Adrenal gland (tissue), 12 donors: ENCODE measurements around the gene SLC25A43. TPM values are rescaled to one million over a fixed set of nuclear protein-coding genes. Genes with fewer than 3 reads are reported as not detected.

ENCODE experiments used
- DNase-seq, 7 donors: peaks; one replicate each; pipeline ENCODE4 v3.0.0-alpha.2; 2019 to 2020
- H3K27ac ChIP-seq, 5 donors: fragments of 200-600 bp; sonication (generic) in 4 of 5; 1 replicate in 3 of 5; 2 replicates in 2 of 5; pipeline versions ENCODE4 v1.5.1 to v1.8.0; 2016 to 2020; ENCODE audit warnings: mild to moderate bottlenecking in 1 of 5
- H3K27me3 ChIP-seq: fragments of 200-600 bp; 2 replicates; pipeline ENCODE4 v1.8.0; 2021
- H3K36me3 ChIP-seq, 2 donors: fragments of 200-600 bp; replicated peaks in 1 of 2; 1 replicate in 1 of 2; 2 replicates in 1 of 2; pipeline versions ENCODE4 v1.5.1 to v1.8.0; 2018 to 2022
- H3K4me1 ChIP-seq, 2 donors: fragments of 200-600 bp; replicated peaks in 1 of 2; 1 replicate in 1 of 2; 2 replicates in 1 of 2; pipeline versions ENCODE4 v1.5.1 to v1.8.0; 2018 to 2021
- H3K4me3 ChIP-seq, 4 donors: fragments of 200-600 bp; sonication (generic) in 3 of 4; one replicate each; pipeline ENCODE4 v1.5.1; 2016 to 2018
- H3K9me3 ChIP-seq, 3 donors: fragments of 200-600 bp; sonication (generic) in 1 of 3; replicated peaks in 1 of 3; 1 replicate in 2 of 3; 2 replicates in 1 of 3; pipeline versions ENCODE4 v1.5.1 to v1.8.0; 2016 to 2021
- POLR2A ChIP-seq, 2 donors: fragments of 450-650 bp; IDR thresholded peaks; one replicate each; pipeline ENCODE4 v1.6.1; 2017; ENCODE audit warnings: antibody characterized with exemption in 2 of 2, mild to moderate bottlenecking in 2 of 2, moderate library complexity in 1 of 2
- WGBS, 4 donors: extraction: QIAGEN DNeasy Blood & Tissue Kit in 2 of 4; methylation state at CpG; one replicate each; pipeline versions ENCODE4 v1.1.5 to v1.1.7; 2013 to 2017; 5-methylcytosine and 5-hydroxymethylcytosine counted together
- intact Hi-C, 2 donors: fragments of 100-400 bp; cut with DNase I; formaldehyde crosslinking; loops; one replicate each; pipeline versions ENCODE4 v1.14.1 to v1.15.0; 2022 to 2023
- polyA plus RNA-seq, 3 donors: library from polyadenylated mRNA; stranded (reverse); fragments of 200-250 nt in 2 of 3; fragments of 350-450 nt in 1 of 3; fragmentation: Illumina TruSeq in 1 of 3; extraction: RNeasy Lipid Tissue Mini Kit (QIAGEN cat#74804) in 1 of 3; gene quantifications; one replicate each; pipeline ENCODE4 v1.2.3, GENCODE V29; 2013 to 2014
- total RNA-seq, 9 donors: library from RNA; depleted of rRNA in 4 of 9; stranded (reverse); fragments of >200 nt in 4 of 9; fragments of 120-200 nt in 1 of 9; fragmentation: NEBNext Ultra II Directional in 1 of 9; extraction: Animal tissue kit (Norgen Biotek cat#: 25700) in 1 of 9; gene quantifications; one replicate each; pipeline versions ENCODE4 v1.1.0 to v1.2.4, GENCODE V29; 2013 to 2023
- TF ChIP-seq, protein P1 (sequence below), 6 experiments: fragments of 450-650 bp in 4 of 6; fragments of 200-600 bp in 2 of 6; sonication (generic) in 1 of 6; IDR thresholded peaks; 1 replicate in 5 of 6; 2 replicates in 1 of 6; pipeline versions ENCODE4 v1.5.1 to v1.8.0; 2016 to 2021; ENCODE audit warnings: antibody characterized with exemption in 6 of 6, mild to moderate bottlenecking in 2 of 6, moderate library complexity in 1 of 6
- donor health status: healthy with polysubstance abuse.
- donor health status: Bipolar disorder and iron deficiency.
- donor health status: DM: yes; HTN: yes; CAD: no.
- donor health status: DM: no; HTN: no; CAD: no.
- donor health status: DM: no; HTN: no; CAD: no.
- donor health status: DM: yes; HTN: yes; CAD: no.

Gene SLC25A43
- total and polyA plus RNA-seq, 12 donors, result 0.72 to 10.2 (median 3.8) TPM

GRCh38 chrX:119459181-119459580 lies 60.0 kb downstream of the SLC25A43 start:
- TF ChIP-seq, protein P1, sequence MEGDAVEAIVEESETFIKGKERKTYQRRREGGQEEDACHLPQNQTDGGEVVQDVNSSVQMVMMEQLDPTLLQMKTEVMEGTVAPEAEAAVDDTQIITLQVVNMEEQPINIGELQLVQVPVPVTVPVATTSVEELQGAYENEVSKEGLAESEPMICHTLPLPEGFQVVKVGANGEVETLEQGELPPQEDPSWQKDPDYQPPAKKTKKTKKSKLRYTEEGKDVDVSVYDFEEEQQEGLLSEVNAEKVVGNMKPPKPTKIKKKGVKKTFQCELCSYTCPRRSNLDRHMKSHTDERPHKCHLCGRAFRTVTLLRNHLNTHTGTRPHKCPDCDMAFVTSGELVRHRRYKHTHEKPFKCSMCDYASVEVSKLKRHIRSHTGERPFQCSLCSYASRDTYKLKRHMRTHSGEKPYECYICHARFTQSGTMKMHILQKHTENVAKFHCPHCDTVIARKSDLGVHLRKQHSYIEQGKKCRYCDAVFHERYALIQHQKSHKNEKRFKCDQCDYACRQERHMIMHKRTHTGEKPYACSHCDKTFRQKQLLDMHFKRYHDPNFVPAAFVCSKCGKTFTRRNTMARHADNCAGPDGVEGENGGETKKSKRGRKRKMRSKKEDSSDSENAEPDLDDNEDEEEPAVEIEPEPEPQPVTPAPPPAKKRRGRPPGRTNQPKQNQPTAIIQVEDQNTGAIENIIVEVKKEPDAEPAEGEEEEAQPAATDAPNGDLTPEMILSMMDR (IDR thresholded peaks at IDR 0.05), result no peak
- TF ChIP-seq POLR2A (IDR thresholded peaks at IDR 0.05), result no peak
- Histone ChIP-seq H3K9me3 (no peaks in the 10 kb centered on the region), H3K4me3 (no peak overlapping the region), H3K36me3 (no peaks in the 10 kb centered on the region), H3K27me3 (no peaks in the 10 kb centered on the region), H3K4me1 (no peaks in the 10 kb centered on the region), H3K27ac (no peak overlapping the region)
- intact Hi-C loops, result no loop called here
- DNase-seq, result no peak
- 77 to 90% (median 84%) methylated on average over 4 of the region's 4 CpGs for WGBS, 4 donors

DNA sequence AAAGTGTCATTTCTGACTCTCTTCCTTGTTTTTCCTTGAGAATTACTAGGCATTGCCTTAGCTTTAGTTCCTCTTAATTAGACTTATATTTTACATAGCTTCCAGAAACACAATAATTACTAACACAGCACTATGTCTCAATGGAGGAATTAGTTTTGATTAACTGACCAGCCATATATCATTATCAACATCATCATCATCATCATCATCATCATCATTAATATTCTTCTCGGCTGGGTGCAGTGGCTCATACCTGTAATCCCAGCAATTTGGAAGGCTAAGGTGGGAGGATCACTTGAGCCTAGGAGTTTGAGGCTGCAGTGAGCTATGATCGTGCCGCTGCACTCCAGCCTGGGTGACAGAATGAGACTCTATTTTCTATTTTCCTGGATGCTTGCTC lies 66.4 kb downstream of the SLC25A43 start:
- Histone ChIP-seq H3K27me3 (no peaks in the 10 kb centered on the region), H3K9me3 (no peaks in the 10 kb centered on the region), H3K36me3 (peaks cover 0 to 4% of the 10 kb centered on the region in 2 donors), H3K4me1 (no peaks in the 10 kb centered on the region), H3K27ac (no peak overlapping the region), H3K4me3 (no peak overlapping the region)
- 84 to 100% (median 95%) methylated on average over 3 of the region's 3 CpGs for WGBS, 4 donors
- DNase-seq, result no peak
- TF ChIP-seq, protein P1 (IDR thresholded peaks at IDR 0.05), result no peak
- no peak for TF ChIP-seq POLR2A (IDR thresholded peaks at IDR 0.05)
- intact Hi-C loops, result no loop called here

GRCh38 chrX:119466970-119467369 lies 67.8 kb downstream of the SLC25A43 start:
- Histone ChIP-seq H3K4me1 (no peaks in the 10 kb centered on the region), H3K27me3 (no peaks in the 10 kb centered on the region), H3K9me3 (no peaks in the 10 kb centered on the region), H3K36me3 (peaks cover 0 to 9% of the 10 kb centered on the region in 2 donors), H3K27ac (no peak overlapping the region), H3K4me3 (no peak overlapping the region)
- DNase-seq, result no peak
- 81 to 96% (median 87%) methylated on average over 3 of the region's 3 CpGs for WGBS, 4 donors
- no peak for TF ChIP-seq POLR2A (IDR thresholded peaks at IDR 0.05)
- TF ChIP-seq, protein P1 (IDR thresholded peaks at IDR 0.05), result no peak
- intact Hi-C loops, result no loop called here

- 74 to 81% (median 79%) methylated on average over 5 to 6 of the region's 6 CpGs for WGBS, 4 donors
These were observed 68.3 kb downstream of the SLC25A43 start for GRCh38 chrX:119467433-119467832.

More at GRCh38 chrX:119467433-119467832, 68.3 kb downstream of the SLC25A43 start:
- Histone ChIP-seq H3K27me3 (no peaks in the 10 kb centered on the region), H3K36me3 (peaks cover 0 to 9% of the 10 kb centered on the region in 2 donors), H3K9me3 (no peaks in the 10 kb centered on the region), H3K27ac (no peak overlapping the region), H3K4me1 (no peaks in the 10 kb centered on the region), H3K4me3 (no peak overlapping the region)
- no peak for DNase-seq
- intact Hi-C loops, result no loop called here
- TF ChIP-seq POLR2A (IDR thresholded peaks at IDR 0.05), result no peak
- TF ChIP-seq, protein P1 (IDR thresholded peaks at IDR 0.05), result no peak
